Embryonic facial prominence (tissue), 1 donor: Measurements from ENCODE around the gene PRSS50.
"Not testable (repeated sequence)": the region's sequence is repeated elsewhere in the genome, so short reads cannot be mapped to it uniquely, and the experiment has no call there.

Experiments
- DNase-seq: peaks from one replicate; pipeline ENCODE4 v3.0.0-alpha.2; 2016; ENCODE audit errors: extremely low spot score

The PRSS50 gene

GRCh38 chr3:46717447-46718231 lies at the start of gene PRSS50:
TSS of gene PRSS50 (minus strand) at chr3:46717869. CDS start at chr3:46717824, 45 bp downstream.
- no peak for DNase-seq

- DNase-seq: no peak
Measured at GRCh38 chr3:46764206-46764605, 46.5 kb upstream of the PRSS50 start.

GRCh38 chr3:46763178-46763577 lies 45.5 kb upstream of the PRSS50 start:
- DNase-seq: no peak

- no peak for DNase-seq
Measured at GRCh38 chr3:46759239-46760167, 41.8 kb upstream of the PRSS50 start.

GRCh38 chr3:46756642-46757041 lies 39.0 kb upstream of the PRSS50 start:
- no peak for DNase-seq

GRCh38 chr3:46755646-46756045 lies 38.0 kb upstream of the PRSS50 start:
- no peak for DNase-seq

GRCh38 chr3:46753127-46753526 lies 35.5 kb upstream of the PRSS50 start:
- DNase-seq: not testable (repeated sequence)

GRCh38 chr3:46750555-46751038 lies 32.9 kb upstream of the PRSS50 start:
- no peak for DNase-seq

- DNase-seq: no peak
Measured at GRCh38 chr3:46749129-46749528, 31.5 kb upstream of the PRSS50 start.

GRCh38 chr3:46748170-46748569 lies 30.5 kb upstream of the PRSS50 start:
- no peak for DNase-seq

- no peak for DNase-seq
Measured at GRCh38 chr3:46746711-46747110, 29.0 kb upstream of the PRSS50 start.

GRCh38 chr3:46742992-46743585 lies 25.4 kb upstream of the PRSS50 start:
- no peak for DNase-seq

- DNase-seq: not testable (repeated sequence)
Measured at GRCh38 chr3:46739565-46739964, 21.9 kb upstream of the PRSS50 start.

- DNase-seq: no peak
Measured at GRCh38 chr3:46737329-46737731, 19.7 kb upstream of the PRSS50 start.

- no peak for DNase-seq
Measured at GRCh38 chr3:46736006-46736872, 18.6 kb upstream of the PRSS50 start.

GRCh38 chr3:46734773-46735172 lies 17.1 kb upstream of the PRSS50 start:
- no peak for DNase-seq

GRCh38 chr3:46733026-46733800 lies 15.5 kb upstream of the PRSS50 start:
- no peak for DNase-seq

- no peak for DNase-seq
Measured at GRCh38 chr3:46731795-46732194, 14.1 kb upstream of the PRSS50 start.

GRCh38 chr3:46730819-46731218 lies 13.2 kb upstream of the PRSS50 start:
- DNase-seq: no peak

GRCh38 chr3:46729038-46729437 lies 11.4 kb upstream of the PRSS50 start:
- no peak for DNase-seq
